Measurements from ENCODE around the gene FANCC.
"Not testable (repeated sequence)": the region's sequence is repeated elsewhere in the genome, so short reads cannot be mapped to it uniquely, and the experiment has no call there.

GRCh38 chr9:95293296-95293695 lies 24.2 kb downstream of the FANCC start:
- TF ChIP-seq, protein P1, sequence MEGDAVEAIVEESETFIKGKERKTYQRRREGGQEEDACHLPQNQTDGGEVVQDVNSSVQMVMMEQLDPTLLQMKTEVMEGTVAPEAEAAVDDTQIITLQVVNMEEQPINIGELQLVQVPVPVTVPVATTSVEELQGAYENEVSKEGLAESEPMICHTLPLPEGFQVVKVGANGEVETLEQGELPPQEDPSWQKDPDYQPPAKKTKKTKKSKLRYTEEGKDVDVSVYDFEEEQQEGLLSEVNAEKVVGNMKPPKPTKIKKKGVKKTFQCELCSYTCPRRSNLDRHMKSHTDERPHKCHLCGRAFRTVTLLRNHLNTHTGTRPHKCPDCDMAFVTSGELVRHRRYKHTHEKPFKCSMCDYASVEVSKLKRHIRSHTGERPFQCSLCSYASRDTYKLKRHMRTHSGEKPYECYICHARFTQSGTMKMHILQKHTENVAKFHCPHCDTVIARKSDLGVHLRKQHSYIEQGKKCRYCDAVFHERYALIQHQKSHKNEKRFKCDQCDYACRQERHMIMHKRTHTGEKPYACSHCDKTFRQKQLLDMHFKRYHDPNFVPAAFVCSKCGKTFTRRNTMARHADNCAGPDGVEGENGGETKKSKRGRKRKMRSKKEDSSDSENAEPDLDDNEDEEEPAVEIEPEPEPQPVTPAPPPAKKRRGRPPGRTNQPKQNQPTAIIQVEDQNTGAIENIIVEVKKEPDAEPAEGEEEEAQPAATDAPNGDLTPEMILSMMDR (conservative IDR thresholded peaks at IDR 0.05 in 1 of 2, IDR thresholded peaks at IDR 0.05 in 1 of 2; ENCODE audit: low read depth in 1 of 2, low read length in 2 of 2), result not testable (repeated sequence)
- TF ChIP-seq EZH2 (IDR thresholded peaks at IDR 0.05; ENCODE audit: low read length, missing control alignments), result not testable (repeated sequence)
